DMS53 treated with DMSO at 0.1 percent for 48 hours (cell line): Measurements from ENCODE around the gene AGAP1.

Experiments used
- DNase-seq: peaks from one replicate; lab custom pipeline; 2025; ENCODE audit not compliant: unreplicated experiment; lab: John Stamatoyannopoulos, UW

Gene AGAP1

GRCh38 chr2:235857598-235857997 lies 363.8 kb downstream of the AGAP1 start:
- no peak for DNase-seq

GRCh38 chr2:235858881-235859280 lies 365.0 kb downstream of the AGAP1 start:
- no peak for DNase-seq

- DNase-seq = no peak
Observed at GRCh38 chr2:235859651-235860050, 365.8 kb downstream of the AGAP1 start.

GRCh38 chr2:235860111-235860510 lies 366.3 kb downstream of the AGAP1 start:
- DNase-seq = no peak

GRCh38 chr2:235860871-235861270 lies 367.0 kb downstream of the AGAP1 start:
- DNase-seq = no peak

- DNase-seq = no peak
Observed at GRCh38 chr2:235861383-235861782, 367.5 kb downstream of the AGAP1 start.

GRCh38 chr2:235863414-235863813 lies 369.6 kb downstream of the AGAP1 start:
- DNase-seq = no peak

GRCh38 chr2:235864302-235864701 lies 370.5 kb downstream of the AGAP1 start:
- DNase-seq = no peak

- DNase-seq = no peak
Observed at GRCh38 chr2:235864733-235865515, 371.1 kb downstream of the AGAP1 start.

- no peak for DNase-seq
Observed at GRCh38 chr2:235866373-235866772, 372.5 kb downstream of the AGAP1 start.

GRCh38 chr2:235868224-235868623 lies 374.4 kb downstream of the AGAP1 start:
- DNase-seq = no peak

- no peak for DNase-seq
Observed at GRCh38 chr2:235868645-235869044, 374.8 kb downstream of the AGAP1 start.

GRCh38 chr2:235870515-235870914 lies 376.7 kb downstream of the AGAP1 start:
- no peak for DNase-seq

- no peak for DNase-seq
Observed at GRCh38 chr2:235876099-235876679, 382.3 kb downstream of the AGAP1 start.

- DNase-seq = no peak
Observed at GRCh38 chr2:235877275-235877802, 383.5 kb downstream of the AGAP1 start.

- DNase-seq = no peak
Observed at GRCh38 chr2:235879116-235879515, 385.3 kb downstream of the AGAP1 start.

GRCh38 chr2:235883675-235884074 lies 389.8 kb downstream of the AGAP1 start:
- DNase-seq = no peak

GRCh38 chr2:235889302-235889630 lies 395.4 kb downstream of the AGAP1 start:
- DNase-seq = no peak

- DNase-seq = no peak
Observed at GRCh38 chr2:235893129-235893698, 399.4 kb downstream of the AGAP1 start.

GRCh38 chr2:235894839-235895238 lies 401.0 kb downstream of the AGAP1 start:
- DNase-seq = no peak

- no peak for DNase-seq
Observed at GRCh38 chr2:235896061-235896460, 402.2 kb downstream of the AGAP1 start.

- DNase-seq = no peak
Observed at GRCh38 chr2:235897992-235898391, 404.1 kb downstream of the AGAP1 start.
